Peyer's patch (tissue), 4 donors: ENCODE measurements around the gene SCRN3. TPM values are rescaled to one million over a fixed set of nuclear protein-coding genes. Genes with fewer than 3 reads are reported as not detected.
"Not testable (repeated sequence)": the region's sequence is repeated elsewhere in the genome, so short reads cannot be mapped to it uniquely, and the experiment has no call there.

Experiments used
- DNase-seq, 3 donors: peaks; one replicate each; pipeline ENCODE4 v3.0.0-alpha.2; 2017 to 2019
- H3K27ac ChIP-seq, 4 donors: fragments of 200-600 bp; sonication (generic); one replicate each; pipeline ENCODE4 v1.5.1; 2016 to 2019
- H3K27me3 ChIP-seq, 2 donors: fragments of 200-600 bp; sonication (generic); one replicate each; pipeline ENCODE4 v1.5.1; 2019
- H3K36me3 ChIP-seq, 3 donors: fragments of 200-600 bp; sonication (generic); one replicate each; pipeline ENCODE4 v1.5.1; 2016 to 2019
- H3K4me1 ChIP-seq, 4 donors: fragments of 200-600 bp; sonication (generic); one replicate each; pipeline ENCODE4 v1.5.1; 2016 to 2019
- H3K4me3 ChIP-seq, 4 donors: fragments of 200-600 bp; sonication (generic); 1 replicate in 3 of 4; 2 replicates in 1 of 4; pipeline ENCODE4 v1.5.1; 2016 to 2019; ENCODE audit warnings: mild to moderate bottlenecking in 1 of 4
- H3K9me3 ChIP-seq, 4 donors: fragments of 200-600 bp; sonication (generic); one replicate each; pipeline ENCODE4 v1.5.1; 2016 to 2019; ENCODE audit warnings: mild to moderate bottlenecking in 1 of 4
- CTCF ChIP-seq, 6 experiments: fragments of 450-650 bp in 4 of 6; fragments of 200-600 bp in 2 of 6; sonication (generic) in 1 of 6; IDR thresholded peaks; one replicate each; pipeline ENCODE4 v1.5.1; 2017 to 2019; ENCODE audit warnings: antibody characterized with exemption in 6 of 6, mild to moderate bottlenecking in 3 of 6, moderate library complexity in 1 of 6
- POLR2A ChIP-seq, 2 donors: fragments of 450-650 bp; IDR thresholded peaks; one replicate each; pipeline ENCODE4 v1.5.1; 2017; ENCODE audit warnings: antibody characterized with exemption in 2 of 2, mild to moderate bottlenecking in 2 of 2, moderate library complexity in 2 of 2
- total RNA-seq, 4 donors: library from RNA; depleted of rRNA; stranded (reverse); fragments of >200 nt; gene quantifications; one replicate each; pipeline ENCODE4 v1.1.0, GENCODE V29; 2016

SCRN3 gene
- total RNA-seq, 4 donors from 2014 or later = 26.4 to 40.9 (median 29.8) TPM

DNA sequence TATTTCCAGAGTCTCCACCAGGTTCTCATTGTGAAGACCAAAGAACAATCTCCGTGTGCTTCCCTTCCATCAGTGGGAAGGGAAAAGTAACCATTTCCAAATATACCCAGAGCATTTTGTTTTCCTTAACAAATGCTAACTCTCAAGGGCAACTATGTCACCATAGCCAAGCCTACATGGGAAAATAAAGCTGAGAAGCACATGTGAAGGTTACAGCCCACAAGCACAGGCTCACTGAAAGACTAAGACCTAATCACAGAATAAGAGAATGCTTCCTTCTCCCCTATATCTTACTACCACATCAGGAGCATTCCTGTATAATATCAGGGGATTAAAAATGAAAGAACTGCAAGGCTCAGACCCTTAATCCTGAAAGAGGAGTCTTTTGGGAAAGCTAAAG, 32.6 kb upstream of the SCRN3 start:
- no peaks in the 10 kb centered on the region for H3K4me1 ChIP-seq
- DNase-seq = no peak
- no peak overlapping the region for H3K27ac ChIP-seq
- TF ChIP-seq POLR2A (IDR thresholded peaks at IDR 0.05) = no peak
- no peak for TF ChIP-seq CTCF (IDR thresholded peaks at IDR 0.05)
- no peak overlapping the region for H3K4me3 ChIP-seq
- H3K27me3 ChIP-seq = no peaks in the 10 kb centered on the region
- H3K36me3 ChIP-seq = peaks cover 0 to 54% (median 0%) of the 10 kb centered on the region in 3 donors
- no peaks in the 10 kb centered on the region for H3K9me3 ChIP-seq

GRCh38 chr2:174363492-174364225, 31.9 kb upstream of the SCRN3 start:
- H3K4me3 ChIP-seq, H3K27ac ChIP-seq, H3K4me1 ChIP-seq, H3K27me3 ChIP-seq, DNase-seq, H3K9me3 ChIP-seq: not testable (repeated sequence)
- peaks cover 0 to 53% (median 0%) of the 10 kb centered on the region in 3 donors for H3K36me3 ChIP-seq

DNA sequence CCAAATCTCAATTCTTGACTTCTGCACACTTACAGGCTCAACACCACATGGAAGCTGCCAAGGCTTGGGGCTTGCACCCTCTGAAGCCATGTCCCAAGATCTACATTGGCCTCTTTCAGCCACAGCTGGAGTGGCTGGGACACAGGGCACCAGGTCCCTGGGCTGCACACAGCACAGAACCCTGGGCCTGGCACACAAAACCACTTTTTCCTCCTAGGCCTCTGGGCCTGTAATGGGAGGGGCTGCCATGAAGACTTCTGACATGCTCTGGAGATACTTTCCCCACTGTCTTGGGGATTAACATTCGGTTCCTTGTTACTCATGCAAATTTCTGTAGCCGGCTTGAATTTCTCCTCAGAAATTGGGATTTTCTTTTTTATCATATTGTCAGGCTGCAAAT, 30.9 kb upstream of the SCRN3 start:
- no peaks in the 10 kb centered on the region for H3K27me3 ChIP-seq
- no peak for TF ChIP-seq CTCF (IDR thresholded peaks at IDR 0.05)
- no peak for TF ChIP-seq POLR2A (IDR thresholded peaks at IDR 0.05)

DNA sequence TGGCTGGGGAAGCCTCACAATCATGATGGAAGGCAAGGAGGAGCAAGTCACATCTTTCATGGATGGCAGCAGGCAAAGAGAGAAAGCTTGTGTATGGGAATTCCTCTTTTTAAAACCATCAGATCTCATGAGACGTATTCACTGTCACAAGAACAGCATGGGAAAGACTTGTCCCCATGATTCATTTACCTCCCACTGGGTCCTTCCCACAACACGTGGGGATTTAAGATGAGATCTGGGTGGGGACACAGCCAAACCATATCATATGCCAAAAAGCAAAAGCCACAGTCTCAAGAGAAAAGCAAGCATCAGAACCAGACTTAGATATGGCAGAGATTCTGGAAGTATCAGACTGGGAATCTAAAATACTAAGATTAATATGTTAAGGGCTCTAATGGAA, 30.0 kb upstream of the SCRN3 start:
- no peak overlapping the region for H3K4me3 ChIP-seq
- TF ChIP-seq CTCF (IDR thresholded peaks at IDR 0.05) (no peak), POLR2A (IDR thresholded peaks at IDR 0.05) (no peak)
- peaks cover 0 to 66% (median 0%) of the 10 kb centered on the region in 3 donors for H3K36me3 ChIP-seq
- H3K27ac ChIP-seq = no peak overlapping the region
- H3K27me3 ChIP-seq = no peaks in the 10 kb centered on the region
- no peaks in the 10 kb centered on the region for H3K4me1 ChIP-seq
- no peak for DNase-seq
- H3K9me3 ChIP-seq = no peaks in the 10 kb centered on the region

More for the DNA sequence above, 30.9 kb upstream of the SCRN3 start:
- Histone ChIP-seq H3K9me3 (no peaks in the 10 kb centered on the region), H3K36me3 (peaks cover 0 to 58% (median 0%) of the 10 kb centered on the region in 3 donors), H3K4me1 (no peaks in the 10 kb centered on the region), H3K27ac (no peak overlapping the region), H3K4me3 (no peak overlapping the region)
- DNase-seq = no peak

GRCh38 chr2:174368691-174369090, 26.8 kb upstream of the SCRN3 start:
- no peaks in the 10 kb centered on the region for H3K9me3 ChIP-seq
- no peak overlapping the region for H3K4me3 ChIP-seq
- TF ChIP-seq POLR2A (IDR thresholded peaks at IDR 0.05) (no peak), CTCF (IDR thresholded peaks at IDR 0.05) (no peak)
- H3K36me3 ChIP-seq = peaks cover 0 to 69% (median 0%) of the 10 kb centered on the region in 3 donors
- no peaks in the 10 kb centered on the region for H3K4me1 ChIP-seq
- H3K27ac ChIP-seq = no peak overlapping the region
- H3K27me3 ChIP-seq = no peaks in the 10 kb centered on the region
- DNase-seq = no peak

DNA sequence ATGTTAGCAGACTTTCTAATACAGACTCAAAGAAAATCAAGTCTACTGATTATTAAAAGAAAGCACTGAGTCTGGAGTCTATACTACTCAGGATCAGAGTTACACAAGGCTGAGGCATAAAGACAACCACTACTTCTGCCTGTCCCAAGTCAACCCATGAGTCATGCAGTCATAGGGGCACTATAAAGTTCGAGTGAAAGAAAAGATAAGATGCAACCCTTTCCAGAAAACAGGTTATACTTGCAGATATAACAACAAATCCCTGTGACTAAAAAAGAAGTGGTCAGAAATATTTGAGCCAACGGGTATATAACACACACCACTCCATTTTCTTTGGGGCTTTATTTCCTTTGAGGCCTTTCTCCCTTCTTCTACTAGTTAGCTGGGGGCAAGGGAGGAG, 18.6 kb upstream of the SCRN3 start:
- Histone ChIP-seq H3K27ac (no peak overlapping the region), H3K36me3 (peaks cover 0 to 89% (median 0%) of the 10 kb centered on the region in 3 donors), H3K4me3 (no peak overlapping the region), H3K9me3 (no peaks in the 10 kb centered on the region), H3K4me1 (no peaks in the 10 kb centered on the region), H3K27me3 (no peaks in the 10 kb centered on the region)
- DNase-seq = no peak
- TF ChIP-seq CTCF (IDR thresholded peaks at IDR 0.05) = no peak
- TF ChIP-seq POLR2A (IDR thresholded peaks at IDR 0.05) = no peak
